Epithelial cell of esophagus (primary cell): Measurements from ENCODE around the gene HAUS6.

ENCODE experiments used
- DNase-seq: peaks from one replicate; pipeline ENCODE4 v3.0.0; 2010; ENCODE audit warnings: low read depth
- H3K4me3 ChIP-seq: 2 replicates; pipeline ENCODE4 v1.5.1; 2011; ENCODE audit warnings: mild to moderate bottlenecking, low read length, control low read depth
- CTCF ChIP-seq: IDR thresholded peaks from 2 replicates; pipeline ENCODE4 v1.5.1; 2011; ENCODE audit warnings: low read depth, mild to moderate bottlenecking, low read length, control low read depth, inconsistent platforms; ENCODE audit not compliant: insufficient read depth; ENCODE audit errors: missing control alignments

HAUS6 gene

GRCh38 chr9:19020886-19021455, 81.7 kb downstream of the HAUS6 start:
- TF ChIP-seq CTCF, result no peak
- no peak for DNase-seq
- H3K4me3 ChIP-seq, result no peak overlapping the region

GRCh38 chr9:19018201-19018600, 84.5 kb downstream of the HAUS6 start:
- no peak overlapping the region for H3K4me3 ChIP-seq
- DNase-seq, result no peak
- no peak for TF ChIP-seq CTCF

GRCh38 chr9:19009391-19009965, 93.2 kb downstream of the HAUS6 start:
- TF ChIP-seq CTCF, result no peak
- DNase-seq, result no peak
- no peak overlapping the region for H3K4me3 ChIP-seq
